Hippocampal formation (tissue), 2 donors: Measurements from ENCODE around the gene ZCCHC13.
A peak's percentile ranks its signal among the peaks of the same experiment; 100 is the strongest.
"Not testable (repeated sequence)": the region's sequence is repeated elsewhere in the genome, so short reads cannot be mapped to it uniquely, and the experiment has no call there.

Experiments used
- DNase-seq, 2 donors: peaks; one replicate each; lab custom pipeline; 2025; lab: John Stamatoyannopoulos, UW

ZCCHC13 gene

GRCh38 chrX:74321191-74321590 lies 17.2 kb downstream of the ZCCHC13 start:
- DNase-seq: no peak

GRCh38 chrX:74324131-74324530 lies 20.2 kb downstream of the ZCCHC13 start:
- no peak for DNase-seq

- no peak for DNase-seq
These were observed 21.4 kb downstream of the ZCCHC13 start for GRCh38 chrX:74325130-74326059.

- DNase-seq: no peak
These were observed 34.9 kb downstream of the ZCCHC13 start for GRCh38 chrX:74338852-74339251.

GRCh38 chrX:74340051-74340450 lies 36.1 kb downstream of the ZCCHC13 start:
- no peak for DNase-seq

- not testable (repeated sequence) for DNase-seq
These were observed 38.2 kb downstream of the ZCCHC13 start for GRCh38 chrX:74342211-74342610.

GRCh38 chrX:74343343-74344279 lies 39.6 kb downstream of the ZCCHC13 start:
- peak; percentile 18 to 25 for DNase-seq

GRCh38 chrX:74344280-74344622 lies 40.3 kb downstream of the ZCCHC13 start:
- DNase-seq: no peak

GRCh38 chrX:74346088-74346487 lies 42.1 kb downstream of the ZCCHC13 start:
- no peak for DNase-seq

GRCh38 chrX:74349387-74349786 lies 45.4 kb downstream of the ZCCHC13 start:
- DNase-seq: no peak

GRCh38 chrX:74351760-74352159 lies 47.8 kb downstream of the ZCCHC13 start:
- DNase-seq: no peak

- no peak for DNase-seq
These were observed 50.0 kb downstream of the ZCCHC13 start for GRCh38 chrX:74353984-74354383.
